HS-5 (cell line): ENCODE data around the gene RMI1.

Experiments
- DNase-seq: peaks from one replicate; pipeline ENCODE4 v3.0.0-alpha.2; 2012; ENCODE audit warnings: low read depth

RMI1 gene

GRCh38 chr9:83969602-83970001 lies 11.0 kb upstream of the RMI1 start:
- DNase-seq: no peak

- no peak for DNase-seq
These were observed 9.1 kb upstream of the RMI1 start for GRCh38 chr9:83971485-83971884.

GRCh38 chr9:83972286-83972685 lies 8.3 kb upstream of the RMI1 start:
- DNase-seq: no peak

GRCh38 chr9:83975300-83975699 lies 5.3 kb upstream of the RMI1 start:
- no peak for DNase-seq

- DNase-seq: no peak
These were observed 4.2 kb upstream of the RMI1 start for GRCh38 chr9:83976372-83976771.

- no peak for DNase-seq
These were observed 3.4 kb upstream of the RMI1 start for GRCh38 chr9:83977196-83977595.

GRCh38 chr9:83978992-83979811 lies 1.4 kb upstream of the RMI1 start:
- no peak for DNase-seq

GRCh38 chr9:83979812-83980394 lies 702 bp upstream of the RMI1 start, which contains the start of gene HNRNPK:
HNRNPK (minus strand) TSS chr9:83980215; CDS start chr9:83978252, 1,963 bp downstream.
- peak; percentile 92 for DNase-seq

- DNase-seq: no peak
These were observed 694 bp downstream of the RMI1 start for GRCh38 chr9:83981126-83981871.

GRCh38 chr9:83986195-83986594 lies 5.6 kb downstream of the RMI1 start:
- DNase-seq: no peak

GRCh38 chr9:83986765-83987401 lies 6.3 kb downstream of the RMI1 start:
- DNase-seq: no peak

- no peak for DNase-seq
These were observed 6.8 kb downstream of the RMI1 start for GRCh38 chr9:83987402-83987791.

GRCh38 chr9:83988411-83988810 lies 7.8 kb downstream of the RMI1 start:
- no peak for DNase-seq

- DNase-seq: no peak
These were observed 10.8 kb downstream of the RMI1 start for GRCh38 chr9:83991355-83991754.

GRCh38 chr9:83992407-83992806 lies 11.8 kb downstream of the RMI1 start:
- DNase-seq: peak; percentile 36

GRCh38 chr9:83992901-83993300 lies 12.3 kb downstream of the RMI1 start:
- no peak for DNase-seq

- DNase-seq: no peak
These were observed 15.5 kb downstream of the RMI1 start for GRCh38 chr9:83996126-83996525.

GRCh38 chr9:83999141-83999918 lies 18.7 kb downstream of the RMI1 start:
- DNase-seq: no peak

- DNase-seq: no peak
These were observed 19.6 kb downstream of the RMI1 start for GRCh38 chr9:84000186-84000585.

GRCh38 chr9:84001621-84002020 lies 21.0 kb downstream of the RMI1 start:
- no peak for DNase-seq

GRCh38 chr9:84002344-84002743 lies 21.7 kb downstream of the RMI1 start:
- no peak for DNase-seq

- no peak for DNase-seq
These were observed 22.6 kb downstream of the RMI1 start for GRCh38 chr9:84003246-84003645.
